GM18909 (cell line): ENCODE results near the gene MAP3K2.
A peak's percentile ranks its signal among the peaks of the same experiment; 100 is the strongest.

Experiments used
- ATAC-seq: cut with Tn5 transposase; IDR thresholded peaks from one replicate; pipeline ENCODE4 v1.9.1; 2021; ENCODE audit warnings: mild to moderate bottlenecking; ENCODE audit not compliant: unreplicated experiment, poor library complexity

Gene MAP3K2

GRCh38 chr2:127310980-127311379, 76.8 kb downstream of the MAP3K2 start:
- ATAC-seq: no peak

- no peak for ATAC-seq
These were observed 78.3 kb downstream of the MAP3K2 start for GRCh38 chr2:127309468-127309867.

- ATAC-seq: no peak
These were observed 79.1 kb downstream of the MAP3K2 start for GRCh38 chr2:127308586-127309138.

- no peak for ATAC-seq
These were observed 81.7 kb downstream of the MAP3K2 start for GRCh38 chr2:127305990-127306585.

- ATAC-seq: no peak
These were observed 85.6 kb downstream of the MAP3K2 start for GRCh38 chr2:127302168-127302567.

GRCh38 chr2:127293748-127294562, 93.8 kb downstream of the MAP3K2 start, which contains the start of gene ERCC3:
TSS of gene ERCC3 (minus strand) at chr2:127294144. CDS start at chr2:127294081, 63 bp downstream.
- peak; percentile 98 for ATAC-seq

- ATAC-seq: peak; percentile 2
These were observed 94.4 kb downstream of the MAP3K2 start for GRCh38 chr2:127293386-127293747.

- no peak for ATAC-seq
These were observed 99.5 kb downstream of the MAP3K2 start for GRCh38 chr2:127288274-127288673.

GRCh38 chr2:127283275-127283674, 104.5 kb downstream of the MAP3K2 start:
- no peak for ATAC-seq

- no peak for ATAC-seq
These were observed 107.1 kb downstream of the MAP3K2 start for GRCh38 chr2:127280693-127281092.

- no peak for ATAC-seq
These were observed 108.0 kb downstream of the MAP3K2 start for GRCh38 chr2:127279781-127280180.

GRCh38 chr2:127278959-127279358, 108.8 kb downstream of the MAP3K2 start:
- no peak for ATAC-seq

GRCh38 chr2:127277028-127277427, 110.7 kb downstream of the MAP3K2 start:
- ATAC-seq: peak; percentile 90

GRCh38 chr2:127275789-127276188, 112.0 kb downstream of the MAP3K2 start:
- no peak for ATAC-seq

GRCh38 chr2:127275356-127275755, 112.4 kb downstream of the MAP3K2 start:
- ATAC-seq: no peak

GRCh38 chr2:127270663-127271062, 117.1 kb downstream of the MAP3K2 start:
- no peak for ATAC-seq

GRCh38 chr2:127261804-127262406, 125.9 kb downstream of the MAP3K2 start:
- no peak for ATAC-seq

GRCh38 chr2:127259355-127259754, 128.4 kb downstream of the MAP3K2 start:
- no peak for ATAC-seq

- no peak for ATAC-seq
These were observed 130.9 kb downstream of the MAP3K2 start for GRCh38 chr2:127256866-127257265.

GRCh38 chr2:127256381-127256780, 131.4 kb downstream of the MAP3K2 start:
- ATAC-seq: no peak

GRCh38 chr2:127255721-127256120, 132.1 kb downstream of the MAP3K2 start:
- ATAC-seq: no peak
